ENCODE measurements around the gene LEUTX. TPM values are rescaled to one million over a fixed set of nuclear protein-coding genes. Genes with fewer than 3 reads are reported as not detected.
"Not testable (repeated sequence)": the region's sequence is repeated elsewhere in the genome, so short reads cannot be mapped to it uniquely, and the experiment has no call there.

LEUTX gene
- total RNA-seq, 1 experiment from 2014 or later: not detected

DNA sequence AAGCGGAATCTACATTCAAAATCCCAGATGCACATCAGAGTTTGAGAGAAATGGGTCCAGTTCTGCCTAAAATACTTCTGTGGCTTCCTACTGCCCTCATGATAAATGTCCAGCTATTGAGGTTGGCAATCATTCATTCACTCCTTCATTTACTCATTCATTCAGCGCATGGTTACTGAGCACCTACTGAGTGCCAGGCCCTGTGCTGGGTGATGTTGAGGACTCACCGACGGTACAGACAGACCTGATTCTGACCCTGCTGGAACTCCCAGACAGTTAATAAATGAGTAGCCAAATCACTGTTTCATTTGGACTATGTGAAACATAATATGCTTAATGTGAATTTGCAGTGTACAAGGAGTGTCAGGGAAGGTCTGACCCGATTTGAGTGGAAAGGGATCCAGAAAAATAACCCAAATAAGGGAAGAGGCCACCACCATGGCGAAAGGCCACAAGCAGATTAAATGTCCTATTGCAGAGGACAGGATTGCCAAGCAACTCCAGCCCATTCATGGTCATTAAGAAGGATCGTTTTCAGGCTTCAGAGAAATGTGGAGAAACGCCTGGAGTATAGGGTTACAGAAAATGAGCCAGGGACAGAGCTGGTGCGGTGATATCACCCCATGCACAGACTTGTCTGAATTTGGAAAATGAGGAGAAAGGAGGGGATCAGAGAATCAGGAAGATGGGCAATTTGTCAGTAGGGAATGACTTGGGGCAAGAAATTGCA, 34.8 kb downstream of the LEUTX start:
- Histone ChIP-seq H3K27ac (ENCODE audit: low read depth, low read length, poor library complexity, severe bottlenecking) (no peak overlapping the region), H3K9me3 (ENCODE audit: low read depth, low read length, poor library complexity, severe bottlenecking) (no peaks in the 10 kb centered on the region), H3K4me3 (ENCODE audit: low read depth, low read length, poor library complexity, severe bottlenecking) (no peak overlapping the region), H3K36me3 (ENCODE audit: insufficient read depth, low read length, poor library complexity, severe bottlenecking) (no peaks in the 10 kb centered on the region), H3K4me1 (ENCODE audit: insufficient read depth, low read length, poor library complexity, severe bottlenecking) (no peaks in the 10 kb centered on the region), H3K27me3 (replicated peaks; ENCODE audit: insufficient read depth, low read depth, low read length, poor library complexity) (no peaks in the 10 kb centered on the region)
- CTCF ChIA-PET: no interaction called here
- POLR2A ChIA-PET (ENCODE audit: low non-redundant PET): no interaction called here
- intact Hi-C loops (cut with micrococcal nuclease; ENCODE audit: unreplicated experiment): no loop called here
- no peak for DNase-seq (ENCODE audit: low spot score)
- BruUV-seq (replicated peaks): no TSS peak
- TF ChIP-seq, protein P1, sequence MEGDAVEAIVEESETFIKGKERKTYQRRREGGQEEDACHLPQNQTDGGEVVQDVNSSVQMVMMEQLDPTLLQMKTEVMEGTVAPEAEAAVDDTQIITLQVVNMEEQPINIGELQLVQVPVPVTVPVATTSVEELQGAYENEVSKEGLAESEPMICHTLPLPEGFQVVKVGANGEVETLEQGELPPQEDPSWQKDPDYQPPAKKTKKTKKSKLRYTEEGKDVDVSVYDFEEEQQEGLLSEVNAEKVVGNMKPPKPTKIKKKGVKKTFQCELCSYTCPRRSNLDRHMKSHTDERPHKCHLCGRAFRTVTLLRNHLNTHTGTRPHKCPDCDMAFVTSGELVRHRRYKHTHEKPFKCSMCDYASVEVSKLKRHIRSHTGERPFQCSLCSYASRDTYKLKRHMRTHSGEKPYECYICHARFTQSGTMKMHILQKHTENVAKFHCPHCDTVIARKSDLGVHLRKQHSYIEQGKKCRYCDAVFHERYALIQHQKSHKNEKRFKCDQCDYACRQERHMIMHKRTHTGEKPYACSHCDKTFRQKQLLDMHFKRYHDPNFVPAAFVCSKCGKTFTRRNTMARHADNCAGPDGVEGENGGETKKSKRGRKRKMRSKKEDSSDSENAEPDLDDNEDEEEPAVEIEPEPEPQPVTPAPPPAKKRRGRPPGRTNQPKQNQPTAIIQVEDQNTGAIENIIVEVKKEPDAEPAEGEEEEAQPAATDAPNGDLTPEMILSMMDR (conservative IDR thresholded peaks at IDR 0.05; ENCODE audit: low read depth, low read length): no peak
- no peak for TF ChIP-seq EZH2 (IDR thresholded peaks at IDR 0.05; ENCODE audit: borderline replicate concordance, low read depth, low read length, poor library complexity, severe bottlenecking)

DNA sequence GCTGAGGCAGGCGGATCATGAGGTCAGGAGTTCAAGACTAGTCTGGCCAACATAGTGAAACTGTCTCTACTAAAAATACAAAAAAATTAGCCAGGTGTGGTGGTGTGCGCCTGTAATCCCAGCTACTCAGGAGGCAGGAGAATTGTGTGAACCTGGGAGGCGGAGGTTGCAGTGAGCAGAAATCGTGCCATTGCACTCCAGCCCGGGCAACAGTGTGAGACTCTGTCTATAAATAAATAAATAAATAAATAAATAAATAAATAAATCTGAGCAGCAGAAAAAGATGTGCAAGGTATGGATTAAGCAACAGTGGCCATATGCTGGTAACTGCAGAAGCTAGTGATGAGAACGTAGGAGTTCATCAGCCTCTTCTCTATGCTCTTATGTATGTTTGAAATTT, 35.5 kb downstream of the LEUTX start:
- H3K9me3 ChIP-seq (ENCODE audit: low read depth, low read length, poor library complexity, severe bottlenecking); H3K27me3 ChIP-seq (replicated peaks; ENCODE audit: insufficient read depth, low read depth, low read length, poor library complexity); H3K36me3 ChIP-seq (ENCODE audit: insufficient read depth, low read length, poor library complexity, severe bottlenecking); CTCF ChIA-PET; H3K27ac ChIP-seq (ENCODE audit: low read depth, low read length, poor library complexity, severe bottlenecking); intact Hi-C loops (cut with micrococcal nuclease; ENCODE audit: unreplicated experiment); H3K4me3 ChIP-seq (ENCODE audit: low read depth, low read length, poor library complexity, severe bottlenecking); BruUV-seq (replicated peaks); POLR2A ChIA-PET (ENCODE audit: low non-redundant PET); DNase-seq (ENCODE audit: low spot score); H3K4me1 ChIP-seq (ENCODE audit: insufficient read depth, low read length, poor library complexity, severe bottlenecking): not testable (repeated sequence)

DNA sequence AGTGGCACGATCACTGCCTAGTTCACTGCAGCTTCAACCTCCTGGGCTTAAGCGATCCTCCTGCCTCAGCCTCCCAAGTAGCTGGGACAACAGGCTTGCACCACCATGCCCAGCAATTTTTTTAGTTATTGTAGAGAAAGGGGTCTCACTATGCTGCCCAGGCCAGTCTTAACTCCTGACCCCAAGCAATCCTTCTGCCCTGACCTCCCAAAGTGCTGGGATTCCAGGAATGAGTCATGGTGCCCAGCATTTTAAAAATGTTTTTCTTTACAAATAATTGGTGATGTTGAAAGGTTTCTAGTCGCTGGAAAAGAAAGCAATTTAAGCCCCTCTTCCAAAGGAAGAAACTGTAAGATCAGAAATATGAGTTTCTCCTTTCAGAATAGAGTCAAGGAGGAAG, 35.9 kb downstream of the LEUTX start:
- Histone ChIP-seq H3K4me3 (ENCODE audit: low read depth, low read length, poor library complexity, severe bottlenecking) (no peak overlapping the region), H3K9me3 (ENCODE audit: low read depth, low read length, poor library complexity, severe bottlenecking) (no peaks in the 10 kb centered on the region), H3K36me3 (ENCODE audit: insufficient read depth, low read length, poor library complexity, severe bottlenecking) (no peaks in the 10 kb centered on the region), H3K27ac (ENCODE audit: low read depth, low read length, poor library complexity, severe bottlenecking) (no peak overlapping the region), H3K4me1 (ENCODE audit: insufficient read depth, low read length, poor library complexity, severe bottlenecking) (no peaks in the 10 kb centered on the region), H3K27me3 (replicated peaks; ENCODE audit: insufficient read depth, low read depth, low read length, poor library complexity) (no peaks in the 10 kb centered on the region)
- CTCF ChIA-PET: no interaction called here
- POLR2A ChIA-PET (ENCODE audit: low non-redundant PET): no interaction called here
- no TSS peak for BruUV-seq (replicated peaks)
- DNase-seq (ENCODE audit: low spot score): no peak
- intact Hi-C loops (cut with micrococcal nuclease; ENCODE audit: unreplicated experiment): no loop called here
- no peak for TF ChIP-seq EZH2 (IDR thresholded peaks at IDR 0.05; ENCODE audit: borderline replicate concordance, low read depth, low read length, poor library complexity, severe bottlenecking)
- TF ChIP-seq, protein P1 (conservative IDR thresholded peaks at IDR 0.05; ENCODE audit: low read depth, low read length): no peak

Data from A673 (cell line).